ENCODE data around the gene JAKMIP2.

JAKMIP2 gene

GRCh38 chr5:147752033-147752432, 30.5 kb downstream of the JAKMIP2 start (continued):
- TF ChIP-seq ZNF639 (tag by site-specific recombination; IDR thresholded peaks at IDR 0.05) (no peak), ZNF223 (tag by site-specific recombination; IDR thresholded peaks at IDR 0.05) (no peak), ZNF121 (tag by site-specific recombination; IDR thresholded peaks at IDR 0.05) (no peak), HOXC10 (CRISPR knock-in tag; IDR thresholded peaks at IDR 0.05) (no peak), ZBTB1 (tag by site-specific recombination; IDR thresholded peaks at IDR 0.05) (no peak), ZNF174 (tag by site-specific recombination; IDR thresholded peaks at IDR 0.05) (no peak), OSR2 (tag by site-specific recombination; IDR thresholded peaks at IDR 0.05) (peak; percentile 62; the same call in 1 of the 2 replicates), ZNF404 (tag by site-specific recombination; IDR thresholded peaks at IDR 0.05) (no peak), ZBTB11 (tag by site-specific recombination; conservative IDR thresholded peaks at IDR 0.05; ENCODE audit: low read depth) (no peak), ZNF518A (tag by site-specific recombination; conservative IDR thresholded peaks at IDR 0.05; ENCODE audit: low read depth) (no peak), SP7 (tag by site-specific recombination; IDR thresholded peaks at IDR 0.05) (peak; percentile 74), ZNF555 (tag by site-specific recombination; conservative IDR thresholded peaks at IDR 0.05) (no peak), SALL2 (tag by site-specific recombination; IDR thresholded peaks at IDR 0.05; ENCODE audit: borderline replicate concordance) (no peak), ZNF266 (tag by site-specific recombination; IDR thresholded peaks at IDR 0.05; ENCODE audit: low read depth) (no peak), ZNF211 (tag by site-specific recombination; IDR thresholded peaks at IDR 0.05; ENCODE audit: low read depth) (no peak), ZNF747 (tag by site-specific recombination; IDR thresholded peaks at IDR 0.05) (no peak), ZNF138 (tag by site-specific recombination; IDR thresholded peaks at IDR 0.05; ENCODE audit: borderline replicate concordance) (no peak), HIC1 (tag by site-specific recombination; IDR thresholded peaks at IDR 0.05) (0 out of 2 replicates have a peak, but pooled peaks have one; percentile 34), FEZF1 (tag by site-specific recombination; IDR thresholded peaks at IDR 0.05) (peak; percentile 72), IKZF3 (tag by site-specific recombination; IDR thresholded peaks at IDR 0.05) (no peak), SETDB1 (IDR thresholded peaks at IDR 0.05; ENCODE audit: insufficient read length, low read length) (no peak), ZNF148 (tag by site-specific recombination; IDR thresholded peaks at IDR 0.05; ENCODE audit: borderline replicate concordance) (no peak), SP2 (tag by site-specific recombination; IDR thresholded peaks at IDR 0.05) (no peak), ZNF501 (tag by site-specific recombination; IDR thresholded peaks at IDR 0.05) (no peak)
- TF ChIP-seq, protein P1, sequence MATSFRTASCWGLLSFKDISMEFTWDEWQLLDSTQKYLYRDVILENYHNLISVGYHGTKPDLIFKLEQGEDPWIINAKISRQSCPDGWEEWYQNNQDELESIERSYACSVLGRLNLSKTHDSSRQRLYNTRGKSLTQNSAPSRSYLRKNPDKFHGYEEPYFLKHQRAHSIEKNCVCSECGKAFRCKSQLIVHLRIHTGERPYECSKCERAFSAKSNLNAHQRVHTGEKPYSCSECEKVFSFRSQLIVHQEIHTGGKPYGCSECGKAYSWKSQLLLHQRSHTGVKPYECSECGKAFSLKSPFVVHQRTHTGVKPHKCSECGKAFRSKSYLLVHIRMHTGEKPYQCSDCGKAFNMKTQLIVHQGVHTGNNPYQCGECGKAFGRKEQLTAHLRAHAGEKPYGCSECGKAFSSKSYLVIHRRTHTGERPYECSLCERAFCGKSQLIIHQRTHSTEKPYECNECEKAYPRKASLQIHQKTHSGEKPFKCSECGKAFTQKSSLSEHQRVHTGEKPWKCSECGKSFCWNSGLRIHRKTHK (tag by site-specific recombination; IDR thresholded peaks at IDR 0.05): no peak
